Measurements from ENCODE around the gene ARHGAP28.
"Not testable (repeated sequence)": the region's sequence is repeated elsewhere in the genome, so short reads cannot be mapped to it uniquely, and the experiment has no call there.

The ARHGAP28 gene

DNA sequence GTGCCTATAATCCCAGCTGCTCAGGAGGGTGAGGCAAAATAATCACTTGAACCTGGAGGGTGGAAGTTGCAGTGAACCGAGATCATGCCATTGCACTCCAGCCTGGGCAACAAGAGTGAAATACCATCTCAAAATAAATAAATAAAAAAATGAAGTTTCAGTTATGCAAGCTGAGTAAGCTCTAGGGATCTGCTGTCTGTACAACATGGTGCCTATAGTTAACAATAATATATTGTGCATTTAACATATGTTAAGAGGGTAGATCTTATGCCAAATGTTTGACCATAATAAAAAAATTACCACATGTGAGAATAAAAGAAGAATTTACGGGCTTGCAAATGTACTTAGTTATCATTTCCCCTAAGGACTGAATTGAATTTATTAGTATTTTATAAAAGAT is 208.9 kb downstream of the ARHGAP28 start:
- DNase-seq = not testable (repeated sequence)

- DNase-seq = no peak
Measured at GRCh38 chr18:6939972-6940371, 210.5 kb downstream of the ARHGAP28 start.

- no peak for DNase-seq
Measured at GRCh38 chr18:6940451-6940850, 210.9 kb downstream of the ARHGAP28 start.

DNA sequence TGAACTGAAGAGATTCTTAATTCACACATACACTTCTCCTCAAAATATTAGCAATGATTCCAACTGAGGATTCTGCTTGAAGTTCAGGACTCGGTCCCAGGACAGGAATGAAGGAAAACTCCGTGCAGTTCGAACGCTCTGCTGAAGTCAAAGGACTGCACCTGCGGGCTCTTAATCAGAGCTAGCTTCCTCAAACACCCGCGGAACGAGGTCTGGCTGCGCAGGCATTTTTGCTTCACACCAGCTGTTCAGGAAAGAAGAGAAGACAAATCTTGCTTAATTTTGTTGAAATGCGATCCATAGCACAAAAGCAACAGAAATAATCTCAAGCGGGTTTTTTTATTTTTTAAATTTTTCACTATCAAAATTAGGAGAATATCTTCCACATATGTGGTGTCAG is 212.5 kb downstream of the ARHGAP28 start:
- no peak for DNase-seq

GRCh38 chr18:6942742-6943141 is 213.2 kb downstream of the ARHGAP28 start:
- no peak for DNase-seq

DNA sequence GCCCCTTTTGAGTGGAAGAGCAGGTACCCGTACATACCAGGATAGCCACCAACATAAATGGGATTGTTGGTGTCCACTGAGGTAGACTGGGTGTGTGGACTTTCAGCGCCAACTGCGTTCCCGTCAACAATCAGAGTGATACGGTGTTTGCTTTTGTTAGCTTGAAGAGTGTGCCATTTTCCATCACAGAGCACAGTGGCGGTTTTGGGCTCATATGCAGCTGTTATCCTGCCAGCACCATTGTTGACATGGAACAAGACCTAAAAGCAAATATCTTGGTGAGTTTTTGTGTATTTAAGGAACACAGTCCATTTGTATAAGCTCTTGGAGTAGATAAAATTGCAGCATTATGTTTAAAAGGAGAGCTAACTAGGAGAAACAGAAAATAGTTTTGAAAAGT is 213.6 kb downstream of the ARHGAP28 start:
- no peak for DNase-seq

- no peak for DNase-seq
Measured at GRCh38 chr18:6947338-6948030, 218.0 kb downstream of the ARHGAP28 start.

GRCh38 chr18:6948281-6949055 is 219.0 kb downstream of the ARHGAP28 start:
- DNase-seq = no peak

DNA sequence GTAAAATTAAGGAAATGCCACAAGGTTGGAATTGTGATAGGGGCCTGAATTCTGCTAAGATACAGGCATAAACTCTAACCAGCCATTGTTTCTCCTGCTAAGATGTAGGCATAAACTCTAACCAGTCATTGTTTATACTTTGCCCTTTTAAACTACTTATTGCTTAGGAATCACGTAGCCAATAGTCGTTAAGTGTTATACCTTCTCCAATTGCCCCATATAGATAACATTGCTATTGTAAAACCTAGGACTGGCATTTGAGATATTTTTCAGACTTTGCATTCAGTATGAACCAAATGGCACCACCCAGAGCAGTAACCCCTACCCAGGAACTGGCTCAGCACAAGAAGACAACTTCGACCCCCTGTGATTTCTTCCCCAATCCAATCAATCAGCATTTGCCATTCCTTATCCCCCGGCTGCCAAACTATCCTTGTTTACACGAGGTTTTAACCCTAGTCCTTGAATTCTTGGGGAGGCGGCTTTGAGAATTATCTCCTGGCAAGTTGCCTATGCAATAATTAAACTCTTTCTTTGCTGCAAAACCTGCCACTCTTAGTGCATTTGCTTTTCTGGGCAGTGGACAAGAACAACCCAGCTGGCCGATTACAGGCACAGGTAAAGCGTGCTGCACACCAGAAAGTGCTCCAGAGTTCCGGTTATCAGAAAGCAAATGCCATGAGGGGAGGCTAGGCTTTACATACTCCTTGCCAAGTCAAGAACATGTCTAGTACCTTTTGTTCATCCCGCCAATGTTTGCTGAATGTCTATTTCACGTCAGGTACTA is 220.5 kb downstream of the ARHGAP28 start:
- no peak for DNase-seq

DNA sequence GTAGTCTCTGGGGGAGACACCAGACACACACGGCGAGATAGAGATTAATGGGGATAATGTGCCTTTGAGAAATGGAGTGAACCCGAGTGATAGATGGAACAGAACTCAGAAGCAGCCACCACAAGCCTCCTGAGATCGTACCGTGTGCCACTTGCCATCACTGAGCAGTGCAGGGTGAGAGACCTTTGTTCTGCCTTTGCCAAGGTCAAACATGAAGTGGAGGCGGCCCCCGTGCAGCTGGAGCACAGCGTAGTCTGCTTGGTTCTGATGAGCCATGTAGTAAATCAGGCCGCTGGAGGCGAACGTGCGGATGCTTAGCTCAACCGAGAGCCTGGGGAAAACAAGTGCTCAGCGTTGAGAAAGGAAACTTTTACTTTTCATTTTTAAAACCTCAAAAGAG is 221.1 kb downstream of the ARHGAP28 start:
- no peak for DNase-seq

DNA sequence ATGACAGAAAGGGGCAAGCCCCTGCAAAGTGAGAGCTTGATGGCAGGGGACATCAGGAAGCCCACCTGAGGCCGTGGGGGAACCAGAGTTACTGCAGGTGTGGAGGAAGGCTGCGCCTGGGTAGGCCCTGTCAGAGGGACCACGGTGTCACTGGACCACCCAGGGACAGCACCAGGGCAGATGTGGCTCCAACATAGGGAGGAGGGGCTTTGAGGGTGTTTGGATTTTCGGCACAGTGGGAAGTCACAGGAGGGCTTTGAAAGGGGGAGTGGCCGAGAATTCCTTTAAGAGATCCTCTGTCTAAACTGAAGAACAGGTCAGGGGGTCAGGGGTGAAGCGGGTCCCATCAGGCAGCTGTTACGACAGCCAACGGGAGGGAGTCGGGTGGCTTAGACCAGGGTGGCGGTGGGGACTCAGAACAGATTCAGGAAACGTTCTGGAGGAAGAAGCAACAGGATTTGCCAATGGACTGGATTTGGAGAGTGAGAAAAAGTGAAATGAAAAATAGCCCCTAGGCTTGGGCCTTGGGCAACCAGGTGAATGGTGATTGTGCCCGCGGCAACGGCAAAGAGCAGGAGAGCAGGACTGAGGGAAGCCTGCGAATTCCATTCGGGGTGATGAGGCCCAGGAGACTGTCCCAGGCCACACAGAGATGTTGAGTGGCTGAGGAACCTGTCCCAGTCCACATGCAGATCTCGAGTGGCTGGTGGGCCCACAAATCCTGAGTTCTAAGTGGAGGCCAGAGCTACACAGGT is 222.0 kb downstream of the ARHGAP28 start:
- DNase-seq = no peak

DNA sequence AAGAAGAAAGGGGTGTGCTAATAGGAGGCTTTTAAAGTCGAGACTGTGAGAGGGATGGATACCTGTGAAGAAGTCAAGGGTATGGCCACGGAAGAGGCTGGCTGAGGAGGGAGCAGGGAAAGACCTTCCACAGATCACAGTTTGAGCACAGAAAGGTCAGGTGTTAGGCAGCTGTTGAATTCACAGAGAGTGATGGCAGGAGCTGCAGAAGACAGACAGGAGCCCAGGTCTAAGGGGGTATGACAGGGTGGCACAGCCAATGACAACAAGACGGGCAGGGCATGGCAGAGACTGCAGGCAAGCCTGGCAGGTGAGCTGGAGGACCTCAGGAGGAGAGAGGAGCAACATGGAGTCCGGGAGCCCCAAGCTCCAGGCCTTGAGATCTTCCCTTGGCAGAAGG is 225.0 kb downstream of the ARHGAP28 start:
- DNase-seq = no peak

GRCh38 chr18:6955304-6955703 is 225.8 kb downstream of the ARHGAP28 start:
- DNase-seq = no peak

DNA sequence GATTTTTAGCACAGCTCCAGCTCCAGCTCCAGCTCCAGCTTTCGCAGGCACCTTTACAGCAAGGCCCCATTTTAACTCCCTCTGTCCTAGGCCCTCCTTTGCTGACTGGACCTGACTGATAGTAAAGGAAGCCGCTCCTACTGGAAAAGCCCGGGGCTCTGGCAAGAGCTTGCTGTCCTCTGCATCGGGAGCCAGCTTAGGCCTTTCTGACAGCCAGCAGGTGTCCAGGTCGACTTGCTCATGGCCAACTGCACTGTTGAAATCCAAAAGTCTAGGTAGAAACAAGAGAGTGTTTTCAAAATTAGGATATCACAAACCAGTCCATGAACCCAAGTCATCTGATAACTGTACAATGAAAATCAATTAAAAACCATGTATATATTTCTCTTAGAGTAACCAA is 227.0 kb downstream of the ARHGAP28 start:
- no peak for DNase-seq

DNA sequence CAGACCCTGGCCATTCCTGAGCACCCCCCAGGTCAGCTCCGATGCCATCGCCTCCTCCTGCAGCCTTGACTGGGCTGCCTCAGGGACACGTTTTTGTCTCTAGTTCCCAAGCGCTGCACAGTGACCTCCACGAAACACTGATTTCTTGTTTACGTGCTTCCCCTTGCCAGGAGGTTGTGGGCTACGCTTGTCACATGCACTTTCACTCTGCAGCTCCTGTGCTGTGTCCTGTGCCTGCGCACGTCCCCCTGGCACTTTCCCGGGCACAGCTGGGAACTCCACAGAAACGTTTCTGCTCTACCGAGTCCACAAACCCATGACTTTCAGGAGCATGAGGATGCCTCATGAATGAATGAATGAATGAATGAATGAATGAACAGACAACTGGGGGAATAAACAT is 227.5 kb downstream of the ARHGAP28 start:
- DNase-seq = no peak

- DNase-seq = no peak
Measured at GRCh38 chr18:6959110-6959509, 229.6 kb downstream of the ARHGAP28 start.

GRCh38 chr18:6960124-6960523 is 230.6 kb downstream of the ARHGAP28 start:
- no peak for DNase-seq

DNA sequence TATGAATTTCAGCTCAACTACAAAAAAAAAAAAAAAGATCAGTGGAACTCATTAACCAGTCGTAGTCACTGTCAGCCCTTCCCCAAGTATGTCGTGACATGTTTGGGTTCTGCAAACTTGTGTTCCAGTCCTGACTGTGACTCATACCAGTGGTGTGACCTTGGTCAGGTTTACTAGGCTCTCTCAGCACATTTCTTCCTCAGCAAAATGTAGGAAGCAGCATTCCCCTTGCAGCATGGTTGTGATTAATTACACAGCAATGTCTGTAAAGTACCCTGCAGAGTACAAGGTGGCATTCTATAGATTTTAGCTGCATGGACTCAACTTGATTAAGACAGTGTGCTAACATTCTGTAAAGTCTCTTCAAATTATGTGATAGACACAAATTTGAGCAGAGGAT is 231.1 kb downstream of the ARHGAP28 start:
- DNase-seq = no peak

DNA sequence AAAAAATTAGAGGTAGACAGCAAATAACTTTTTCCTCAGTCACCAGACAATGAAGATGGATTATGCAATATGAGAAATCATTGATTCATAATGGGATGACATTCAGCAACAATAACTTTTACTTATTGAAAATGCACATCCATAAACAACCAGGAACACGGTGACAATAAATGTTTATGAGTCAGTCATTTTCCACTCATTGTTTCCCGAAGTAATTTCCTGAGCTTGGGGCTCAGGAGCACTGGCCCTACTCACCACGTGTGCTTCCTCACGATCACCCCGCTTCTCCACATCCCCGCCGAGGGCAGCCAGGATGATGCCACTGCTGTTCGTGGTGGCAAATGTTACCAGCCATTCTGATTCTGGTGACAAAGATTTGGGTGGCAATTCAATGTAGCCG is 231.8 kb downstream of the ARHGAP28 start:
- DNase-seq = no peak

DNA sequence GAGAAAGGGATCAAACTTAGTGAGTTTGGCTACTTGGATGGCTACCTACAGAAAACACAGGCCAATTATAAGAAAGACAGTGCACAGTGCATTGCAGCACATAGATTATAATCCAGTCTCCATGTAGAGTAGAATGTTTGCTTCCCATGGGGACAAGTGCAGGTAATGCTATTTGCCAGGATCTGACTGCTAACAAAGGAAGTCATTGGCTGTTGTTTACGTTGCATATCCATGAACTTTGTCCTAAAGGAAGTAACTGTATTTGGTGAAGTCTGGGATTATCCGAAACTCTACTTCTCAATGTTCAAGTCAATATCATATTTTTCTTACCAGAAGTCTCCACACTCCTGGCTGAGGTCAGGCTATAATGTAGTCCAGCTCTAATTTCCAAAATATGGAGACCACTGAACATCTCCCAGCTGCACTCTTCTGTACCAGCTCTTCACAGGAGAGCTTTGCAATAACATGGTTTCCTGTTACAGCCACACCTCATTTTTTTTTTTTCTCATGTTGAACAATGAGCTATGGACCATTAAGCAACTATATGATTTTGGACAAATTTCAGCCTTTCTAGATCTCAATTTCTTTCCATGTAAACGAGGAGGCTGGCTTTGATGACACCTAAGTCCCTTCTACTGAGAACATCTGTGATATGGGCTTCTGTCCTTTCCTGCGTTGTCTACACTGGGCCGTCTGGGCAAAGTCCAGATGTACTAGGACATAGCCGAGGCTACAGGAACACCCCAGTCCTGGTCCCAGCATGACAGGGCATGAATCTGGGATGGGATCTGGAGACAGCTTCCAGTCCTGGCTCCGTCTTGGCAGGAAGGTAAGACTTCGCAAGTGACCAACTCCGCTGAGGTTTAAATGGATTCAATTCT is 233.3 kb downstream of the ARHGAP28 start:
- no peak for DNase-seq

- no peak for DNase-seq
Measured at GRCh38 chr18:6963452-6964097, 234.1 kb downstream of the ARHGAP28 start.

Measured in stimulated activated CD4-positive, alpha-beta T cell treated with anti-CD3 and anti-CD28 coated beads, Interleukin-12 subunit alpha, Interleukin-12 subunit beta, amount 100 ng/mL, for 4 hours (primary cell).